Duodenal mucosa (tissue), 2 donors: ENCODE measurements around the gene CST8.

Source experiments
- H3K27ac ChIP-seq: one replicate; pipeline ENCODE4 v1.7.0; 2013; ENCODE audit warnings: low read depth, low read length
- H3K27me3 ChIP-seq, 2 donors: one replicate each; pipeline ENCODE4 v1.7.0; 2013; ENCODE audit warnings: low read length in 2 of 2, control low read depth in 1 of 2; ENCODE audit not compliant: insufficient read depth in 2 of 2, control insufficient read depth in 1 of 2
- H3K36me3 ChIP-seq, 2 donors: one replicate each; pipeline ENCODE4 v1.7.0; 2013; ENCODE audit warnings: low read length in 2 of 2, control low read depth in 1 of 2; ENCODE audit not compliant: insufficient read depth in 2 of 2, control insufficient read depth in 1 of 2
- H3K4me1 ChIP-seq, 2 donors: one replicate each; pipeline ENCODE4 v1.7.0; 2013; ENCODE audit warnings: low read length in 2 of 2, control low read depth in 1 of 2; ENCODE audit not compliant: insufficient read depth in 2 of 2, control insufficient read depth in 1 of 2
- H3K4me3 ChIP-seq, 2 donors: one replicate each; pipeline ENCODE4 v1.7.0; 2013; ENCODE audit warnings: low read length in 2 of 2, low read depth in 1 of 2
- H3K9ac ChIP-seq, 2 donors: one replicate each; pipeline ENCODE4 v1.7.0; 2013; ENCODE audit warnings: low read length in 2 of 2, low read depth in 1 of 2
- H3K9me3 ChIP-seq, 2 donors: one replicate each; pipeline ENCODE4 v1.7.0; 2013; ENCODE audit warnings: low read length in 2 of 2, control low read depth in 1 of 2; ENCODE audit not compliant: control insufficient read depth in 1 of 2

The CST8 gene

GRCh38 chr20:23534801-23535593, 44.1 kb downstream of the CST8 start:
- Histone ChIP-seq H3K9ac (no peak overlapping the region), H3K27ac (no peak overlapping the region), H3K9me3 (no peaks in the 10 kb centered on the region), H3K27me3 (no peaks in the 10 kb centered on the region), H3K4me3 (no peak overlapping the region), H3K36me3 (no peaks in the 10 kb centered on the region), H3K4me1 (no peaks in the 10 kb centered on the region)

- Histone ChIP-seq H3K4me3 (no peak overlapping the region), H3K9ac (no peak overlapping the region), H3K36me3 (no peaks in the 10 kb centered on the region), H3K27ac (no peak overlapping the region), H3K27me3 (no peaks in the 10 kb centered on the region), H3K9me3 (no peaks in the 10 kb centered on the region), H3K4me1 (no peaks in the 10 kb centered on the region)
Observed at GRCh38 chr20:23536328-23536974, 45.5 kb downstream of the CST8 start.

GRCh38 chr20:23537030-23537429, 46.1 kb downstream of the CST8 start:
- Histone ChIP-seq H3K9me3 (no peaks in the 10 kb centered on the region), H3K36me3 (no peaks in the 10 kb centered on the region), H3K27me3 (no peaks in the 10 kb centered on the region), H3K4me1 (no peaks in the 10 kb centered on the region), H3K27ac (no peak overlapping the region), H3K4me3 (no peak overlapping the region), H3K9ac (no peak overlapping the region)

DNA sequence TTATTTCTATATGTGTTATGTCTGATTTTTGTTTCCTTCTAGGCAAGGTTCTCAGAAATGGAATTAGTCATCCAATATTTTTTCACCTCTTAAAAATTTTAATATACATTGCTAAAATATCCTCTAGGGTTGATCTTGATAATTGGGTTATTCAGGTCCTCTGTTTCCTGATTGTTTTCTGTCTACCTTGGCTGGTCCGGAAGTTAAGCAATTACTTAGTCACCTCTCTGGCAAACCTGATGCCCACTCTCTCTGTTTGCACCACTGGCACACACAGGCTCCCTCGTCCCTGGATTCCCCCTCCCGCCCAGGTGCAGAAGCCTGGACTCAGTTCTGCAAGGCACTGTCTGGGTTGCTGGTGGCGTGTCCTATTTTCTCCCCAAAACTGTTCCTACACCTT, 49.7 kb downstream of the CST8 start:
- H3K27me3 ChIP-seq, result no peaks in the 10 kb centered on the region
- H3K4me3 ChIP-seq, result no peak overlapping the region
- no peak overlapping the region for H3K9ac ChIP-seq
- H3K27ac ChIP-seq, result no peak overlapping the region
- H3K36me3 ChIP-seq, result no peaks in the 10 kb centered on the region
- H3K9me3 ChIP-seq, result no peaks in the 10 kb centered on the region
- H3K4me1 ChIP-seq, result no peaks in the 10 kb centered on the region

GRCh38 chr20:23541330-23541729, 50.4 kb downstream of the CST8 start:
- no peak overlapping the region for H3K4me3 ChIP-seq
- no peak overlapping the region for H3K9ac ChIP-seq
- no peaks in the 10 kb centered on the region for H3K36me3 ChIP-seq
- H3K27ac ChIP-seq, result no peak overlapping the region
- no peaks in the 10 kb centered on the region for H3K4me1 ChIP-seq
- no peaks in the 10 kb centered on the region for H3K27me3 ChIP-seq
- H3K9me3 ChIP-seq, result no peaks in the 10 kb centered on the region

GRCh38 chr20:23541776-23542175, 50.9 kb downstream of the CST8 start:
- Histone ChIP-seq H3K27ac (no peak overlapping the region), H3K36me3 (no peaks in the 10 kb centered on the region), H3K9ac (no peak overlapping the region), H3K4me1 (no peaks in the 10 kb centered on the region), H3K9me3 (no peaks in the 10 kb centered on the region), H3K4me3 (no peak overlapping the region), H3K27me3 (no peaks in the 10 kb centered on the region)

DNA sequence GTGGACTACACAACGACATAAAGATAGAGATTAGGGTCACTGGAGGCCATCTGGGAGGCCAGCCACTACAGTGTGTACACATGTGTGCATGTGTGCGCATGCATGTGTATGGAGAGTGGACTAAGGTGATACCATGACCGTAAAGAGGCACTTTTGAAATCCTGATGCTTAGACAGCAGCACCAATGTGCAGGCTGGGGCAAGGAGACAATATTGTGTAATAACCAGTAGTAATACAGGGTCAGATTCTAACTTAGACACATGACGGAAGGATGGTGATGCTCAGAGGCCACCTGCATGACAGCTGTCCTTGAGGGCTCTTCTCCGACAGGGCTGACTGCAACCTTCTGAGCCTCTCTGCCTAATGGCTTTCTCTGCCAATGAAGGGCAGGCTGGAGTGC, 51.9 kb downstream of the CST8 start:
- no peaks in the 10 kb centered on the region for H3K36me3 ChIP-seq
- no peak overlapping the region for H3K4me3 ChIP-seq
- H3K27ac ChIP-seq, result no peak overlapping the region
- H3K4me1 ChIP-seq, result no peaks in the 10 kb centered on the region
- no peak overlapping the region for H3K9ac ChIP-seq
- H3K9me3 ChIP-seq, result no peaks in the 10 kb centered on the region
- no peaks in the 10 kb centered on the region for H3K27me3 ChIP-seq

GRCh38 chr20:23544133-23544532, 53.2 kb downstream of the CST8 start:
- H3K36me3 ChIP-seq, result no peaks in the 10 kb centered on the region
- H3K27me3 ChIP-seq, result no peaks in the 10 kb centered on the region
- H3K27ac ChIP-seq, result no peak overlapping the region
- H3K4me1 ChIP-seq, result no peaks in the 10 kb centered on the region
- no peak overlapping the region for H3K4me3 ChIP-seq
- no peak overlapping the region for H3K9ac ChIP-seq
- H3K9me3 ChIP-seq, result no peaks in the 10 kb centered on the region
